CMK (cell line): Measurements from ENCODE around the gene PTPN9.
"Not testable (repeated sequence)": the region's sequence is repeated elsewhere in the genome, so short reads cannot be mapped to it uniquely, and the experiment has no call there.

Experiments
- DNase-seq: peaks from one replicate; pipeline ENCODE4 v3.0.0-alpha.2; 2010; ENCODE audit warnings: low read depth

The PTPN9 gene

DNA sequence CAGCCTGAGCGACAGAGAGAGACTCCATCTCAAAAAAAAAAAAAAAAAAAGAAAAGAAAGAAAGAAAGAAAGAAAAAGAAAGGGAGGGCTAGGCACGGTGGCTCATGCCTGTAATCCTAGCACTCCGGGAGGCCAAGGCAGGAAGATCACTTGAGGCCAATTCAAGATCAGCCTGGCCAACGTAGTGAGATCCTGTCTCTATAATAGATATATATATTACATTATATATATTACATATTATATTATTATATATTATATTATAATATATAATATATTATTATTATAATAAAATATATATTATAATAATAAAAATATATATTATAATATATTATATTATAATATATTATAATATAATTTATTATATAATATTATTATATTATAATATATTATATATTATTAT, 48.9 kb downstream of the PTPN9 start:
- no peak for DNase-seq

DNA sequence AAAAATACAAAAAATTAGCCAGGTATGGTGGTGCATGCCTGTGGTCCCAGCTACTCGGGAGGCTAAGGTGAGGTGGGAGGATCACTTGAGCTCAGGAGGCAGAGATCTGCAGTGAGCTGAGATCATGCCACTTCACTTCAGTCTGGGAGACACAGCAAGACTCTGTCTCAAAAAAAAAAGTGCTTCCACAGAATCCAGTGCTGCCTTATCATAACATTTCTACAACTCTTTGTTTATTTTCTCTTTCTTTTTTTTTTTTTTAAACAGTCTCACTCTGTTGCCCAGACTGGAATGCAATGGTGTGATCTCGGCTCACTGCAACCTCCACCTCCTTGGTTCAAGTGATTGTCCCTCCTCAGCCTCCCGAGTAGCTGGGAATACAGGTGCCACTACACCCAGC, 53.4 kb downstream of the PTPN9 start:
- not testable (repeated sequence) for DNase-seq

- DNase-seq: no peak
Measured at GRCh38 chr15:75523011-75523410, 56.1 kb downstream of the PTPN9 start.

DNA sequence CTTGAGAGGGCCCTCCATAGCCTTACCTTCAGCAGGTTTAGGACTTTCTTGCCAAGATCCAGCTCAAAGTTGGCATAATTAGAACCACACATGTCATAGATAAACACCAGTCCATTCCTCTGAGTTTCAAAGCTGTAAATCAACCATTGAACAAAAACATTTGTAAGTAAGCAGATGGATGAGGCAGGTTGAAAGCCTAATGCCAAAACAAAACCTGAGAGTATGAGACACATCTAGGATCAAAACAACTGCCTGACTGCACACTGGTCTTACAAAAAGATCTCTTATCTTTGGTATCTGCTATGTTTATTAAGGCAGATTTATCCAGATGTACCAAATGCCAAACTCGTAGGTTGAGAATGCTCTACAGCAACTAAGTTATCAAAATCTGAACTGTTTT, 61.9 kb downstream of the PTPN9 start:
- DNase-seq: no peak

- DNase-seq: peak; percentile 26
Measured at GRCh38 chr15:75508840-75509532, 70.1 kb downstream of the PTPN9 start.

- DNase-seq: no peak
Measured at GRCh38 chr15:75502360-75502759, 76.8 kb downstream of the PTPN9 start.

DNA sequence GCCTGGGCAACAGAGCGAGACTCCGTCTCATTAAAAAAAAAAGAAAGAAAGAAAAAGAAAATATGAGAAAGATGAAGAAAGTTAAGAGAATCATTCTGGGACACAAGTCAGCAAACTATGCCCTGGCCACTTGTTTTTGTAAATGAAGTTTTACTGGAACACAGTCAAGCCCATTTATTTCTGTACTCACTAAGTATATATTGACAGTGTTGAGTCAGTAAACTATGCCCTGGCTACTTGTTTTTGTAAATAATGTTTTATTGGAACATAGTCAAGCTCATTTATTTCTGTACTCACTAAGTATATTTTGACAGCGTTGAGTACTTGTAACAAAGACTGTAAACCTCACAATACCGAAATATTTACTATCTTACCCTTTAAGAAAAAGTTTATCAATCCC, 85.4 kb downstream of the PTPN9 start:
- DNase-seq: no peak

- DNase-seq: no peak
Measured at GRCh38 chr15:75483961-75484360, 95.2 kb downstream of the PTPN9 start.

GRCh38 chr15:75483556-75483955, 95.6 kb downstream of the PTPN9 start:
- not testable (repeated sequence) for DNase-seq

- DNase-seq: no peak
Measured at GRCh38 chr15:75483106-75483505, 96.0 kb downstream of the PTPN9 start.

GRCh38 chr15:75480463-75480862, 98.7 kb downstream of the PTPN9 start:
- not testable (repeated sequence) for DNase-seq

DNA sequence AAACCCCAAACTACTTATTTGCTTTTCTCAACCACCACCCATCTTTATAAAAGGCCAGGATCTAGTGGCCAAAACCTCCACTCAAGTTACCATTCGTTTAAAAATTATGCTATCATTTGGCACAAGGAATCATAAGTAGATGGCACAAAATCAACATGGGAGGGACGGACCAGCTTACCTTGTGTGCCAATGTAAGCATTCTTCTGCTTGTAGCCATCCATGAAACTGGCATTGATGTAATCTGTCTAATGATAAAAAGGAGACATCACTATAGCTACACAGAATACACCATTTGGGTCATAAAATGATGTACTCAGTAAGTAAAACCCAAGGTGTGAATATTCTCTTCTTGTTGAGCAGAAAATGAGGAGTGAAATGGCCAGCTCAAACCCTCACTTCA, 99.4 kb downstream of the PTPN9 start:
- no peak for DNase-seq

- not testable (repeated sequence) for DNase-seq
Measured at GRCh38 chr15:75477094-75477493, 102.0 kb downstream of the PTPN9 start.

DNA sequence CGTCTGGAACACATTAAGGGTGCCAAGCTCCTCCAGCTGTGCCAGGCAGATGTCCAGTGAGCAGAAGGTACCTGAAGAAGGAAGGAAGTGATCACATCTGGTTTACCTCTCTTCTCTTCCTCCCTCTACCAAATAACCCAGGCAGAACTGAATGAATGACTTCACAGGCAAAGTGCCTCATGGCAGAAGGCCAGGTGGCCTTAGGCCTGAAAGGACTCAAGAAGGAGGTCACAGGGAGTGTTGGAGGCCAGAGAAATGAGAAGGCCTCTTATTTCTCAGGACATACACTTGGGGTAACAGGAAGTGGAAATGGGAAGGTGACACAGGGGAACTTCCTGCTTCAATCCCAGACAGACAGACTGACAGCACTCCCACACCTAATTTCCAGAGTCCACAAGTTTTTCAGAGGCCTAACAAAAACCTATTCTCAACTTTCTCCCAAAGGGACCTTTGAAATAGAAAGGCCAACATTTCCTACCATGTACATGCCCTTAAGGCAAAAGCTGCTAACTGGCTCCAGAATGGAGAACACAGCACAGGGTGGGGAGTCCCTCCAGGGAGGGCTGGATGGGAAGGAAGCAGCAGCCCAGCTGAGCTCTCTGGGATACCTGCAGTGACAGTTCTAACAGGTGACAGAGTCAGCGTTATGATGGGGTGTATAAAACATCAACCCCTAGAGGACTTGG, 110.1 kb downstream of the PTPN9 start:
- DNase-seq: no peak

DNA sequence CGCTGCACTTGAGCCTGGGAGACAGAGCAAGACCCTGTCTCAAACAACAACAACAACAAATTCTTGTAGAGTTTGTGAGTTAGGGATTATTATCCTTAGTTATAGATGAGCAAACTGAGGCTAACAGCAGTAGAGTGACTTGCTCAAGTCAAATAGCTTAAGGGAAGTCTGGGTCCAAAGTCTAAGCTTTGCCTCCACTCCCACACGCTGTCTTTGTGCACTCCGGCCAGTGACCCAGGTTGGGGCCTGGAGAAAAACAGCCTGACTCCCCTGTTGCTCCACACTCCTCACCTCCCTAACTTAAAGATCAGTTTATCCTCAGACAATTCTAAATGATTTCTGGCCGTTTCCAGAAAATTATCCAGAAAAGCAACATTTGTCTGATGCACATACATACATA, 118.5 kb downstream of the PTPN9 start:
- no peak for DNase-seq

GRCh38 chr15:75459581-75459980, 119.5 kb downstream of the PTPN9 start:
- DNase-seq: no peak

GRCh38 chr15:75456710-75457109, 122.4 kb downstream of the PTPN9 start:
- no peak for DNase-seq

DNA sequence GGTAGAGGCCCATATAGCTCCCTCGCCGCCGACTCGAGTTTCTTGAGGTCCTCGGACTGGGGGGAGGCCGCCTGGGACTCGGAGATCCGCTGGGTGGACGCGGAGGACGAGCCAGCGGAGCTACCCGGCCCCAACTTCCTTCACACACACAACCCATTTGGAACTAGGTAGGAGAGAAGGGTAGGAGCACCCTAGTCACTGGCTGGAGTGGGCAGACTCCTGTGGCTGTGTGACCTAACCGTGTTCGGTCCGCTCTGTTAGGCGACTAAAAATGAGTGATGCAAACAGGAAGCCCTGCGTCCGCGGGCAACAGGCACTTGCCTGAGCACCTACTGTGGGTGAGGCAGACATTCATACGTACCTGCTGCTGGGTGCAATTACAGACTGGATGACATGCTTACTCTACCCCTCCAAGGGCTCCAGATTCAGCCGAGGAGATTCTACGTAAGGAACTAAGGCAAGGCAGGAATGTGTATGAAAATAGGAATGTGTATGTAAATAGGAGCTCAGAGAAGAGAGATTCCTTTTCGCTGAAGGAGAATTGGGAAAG, 123.1 kb downstream of the PTPN9 start:
- DNase-seq: peak; percentile 80

- no peak for DNase-seq
Measured at GRCh38 chr15:75455424-75455981, 123.6 kb downstream of the PTPN9 start.

DNA sequence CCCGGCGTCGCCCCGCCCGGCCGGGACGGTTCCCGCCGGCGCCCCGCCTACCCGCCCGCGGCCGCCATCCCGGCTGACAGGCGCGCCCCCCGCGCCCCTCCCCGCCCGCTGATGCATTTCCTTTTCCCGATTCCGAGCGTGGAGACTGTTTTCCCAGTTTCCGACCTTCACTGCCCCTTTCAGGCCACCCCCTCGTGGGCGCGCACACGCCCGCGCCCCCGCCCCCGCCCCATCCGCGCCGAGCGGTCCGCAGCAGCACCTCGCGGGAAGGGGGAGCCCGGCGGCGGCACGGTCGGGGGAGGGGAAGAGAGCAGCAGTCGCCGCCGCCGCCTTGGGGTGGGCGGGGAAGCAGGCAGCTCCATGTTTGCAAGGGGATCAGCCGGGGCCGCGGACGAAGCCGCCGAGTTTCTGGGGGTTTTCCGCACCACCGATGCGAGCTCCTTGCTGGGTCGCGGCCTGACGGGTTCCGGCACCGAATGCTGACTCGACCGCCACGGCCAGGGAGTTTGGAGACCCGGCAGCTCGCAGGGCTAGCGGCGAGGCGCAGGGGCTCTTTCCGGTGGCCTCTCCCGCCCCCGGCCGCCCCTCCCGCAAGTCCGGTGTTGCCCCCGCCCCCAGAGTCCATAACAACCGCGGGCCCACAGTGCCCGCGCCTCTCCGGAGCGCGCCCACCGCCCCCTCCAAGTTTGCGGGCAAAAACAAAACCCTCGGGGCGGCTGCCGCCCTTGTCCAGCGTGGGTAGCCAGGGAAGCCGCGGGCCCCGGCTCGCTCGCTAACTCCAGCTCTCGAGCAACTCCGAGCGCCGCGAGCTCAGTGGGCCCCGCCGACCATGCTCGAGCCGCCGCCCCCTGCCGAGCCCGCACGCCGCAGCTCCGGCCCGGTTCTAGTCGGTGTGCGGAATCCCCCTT, 124.4 kb downstream of the PTPN9 start:
- peak; percentile 54 for DNase-seq

GRCh38 chr15:75453703-75454470, 125.2 kb downstream of the PTPN9 start:
- peak; percentile 100 for DNase-seq
